Measurements from ENCODE around the gene MAP4K2.

DNA sequence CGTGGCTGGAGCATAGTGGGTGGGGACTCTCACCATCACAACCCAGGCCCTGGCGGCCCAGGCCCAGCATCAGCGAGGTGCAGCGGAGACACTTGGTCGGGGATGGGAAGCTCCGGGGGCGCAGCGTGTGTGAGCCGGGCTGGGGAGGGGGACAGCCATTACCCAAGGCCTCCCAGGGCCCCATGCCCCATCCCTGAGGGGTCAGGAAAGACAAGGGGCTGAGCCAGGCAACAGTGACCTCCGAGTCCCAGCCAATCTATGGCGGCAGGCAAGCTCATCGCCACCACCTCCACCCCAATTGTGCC is 30.1 kb upstream of the MAP4K2 start:
- no peak for TF ChIP-seq POLR2A (IDR thresholded peaks at IDR 0.05)
- TF ChIP-seq, protein P1, sequence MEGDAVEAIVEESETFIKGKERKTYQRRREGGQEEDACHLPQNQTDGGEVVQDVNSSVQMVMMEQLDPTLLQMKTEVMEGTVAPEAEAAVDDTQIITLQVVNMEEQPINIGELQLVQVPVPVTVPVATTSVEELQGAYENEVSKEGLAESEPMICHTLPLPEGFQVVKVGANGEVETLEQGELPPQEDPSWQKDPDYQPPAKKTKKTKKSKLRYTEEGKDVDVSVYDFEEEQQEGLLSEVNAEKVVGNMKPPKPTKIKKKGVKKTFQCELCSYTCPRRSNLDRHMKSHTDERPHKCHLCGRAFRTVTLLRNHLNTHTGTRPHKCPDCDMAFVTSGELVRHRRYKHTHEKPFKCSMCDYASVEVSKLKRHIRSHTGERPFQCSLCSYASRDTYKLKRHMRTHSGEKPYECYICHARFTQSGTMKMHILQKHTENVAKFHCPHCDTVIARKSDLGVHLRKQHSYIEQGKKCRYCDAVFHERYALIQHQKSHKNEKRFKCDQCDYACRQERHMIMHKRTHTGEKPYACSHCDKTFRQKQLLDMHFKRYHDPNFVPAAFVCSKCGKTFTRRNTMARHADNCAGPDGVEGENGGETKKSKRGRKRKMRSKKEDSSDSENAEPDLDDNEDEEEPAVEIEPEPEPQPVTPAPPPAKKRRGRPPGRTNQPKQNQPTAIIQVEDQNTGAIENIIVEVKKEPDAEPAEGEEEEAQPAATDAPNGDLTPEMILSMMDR (IDR thresholded peaks at IDR 0.05) = no peak

All from suprapubic skin (tissue), 3 donors.